ENCODE measurements around the gene DLGAP1. TPM values are rescaled to one million over a fixed set of nuclear protein-coding genes. Genes with fewer than 3 reads are reported as not detected.

DLGAP1 gene
- total and polyA plus RNA-seq, 2 of the 4 experiments (the other 2 are of a cell fraction), result under 0.01 to 0.09 TPM

DNA sequence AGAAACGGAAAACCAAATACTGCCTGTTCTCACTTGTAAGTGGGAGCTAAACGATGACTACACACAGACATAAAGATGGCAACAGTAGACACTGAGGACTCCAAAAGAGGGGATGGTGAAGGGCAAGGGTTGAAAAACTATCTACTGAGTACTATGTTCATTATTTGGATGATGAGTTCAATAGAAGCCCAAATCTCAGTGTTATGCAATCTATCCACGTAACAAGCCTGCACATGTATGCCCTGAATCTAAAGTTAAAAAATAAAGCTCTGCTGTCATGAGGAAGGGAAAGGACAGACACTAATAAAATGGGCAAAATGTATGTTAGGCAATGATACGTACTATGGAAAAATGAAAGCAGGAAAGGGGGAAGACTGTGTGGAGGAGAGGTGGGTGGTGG, 629.1 kb downstream of the DLGAP1 start:
- H4K8ac ChIP-seq (ENCODE audit: low read depth in 2 of 2, low read length in 2 of 2), result no peak overlapping the region
- H3K56ac ChIP-seq (ENCODE audit: extremely low read depth, insufficient read depth, low read length), result no peak overlapping the region
- ChIA-PET CTCF (no interaction called here), POLR2A (ENCODE audit: unreplicated experiment) (no interaction called here)
- no peak overlapping the region for H2BK20ac ChIP-seq (ENCODE audit: low read depth, low read length)
- H3K9me3 ChIP-seq (ENCODE audit: control insufficient read depth, insufficient read depth, low read length), result no peaks in the 10 kb centered on the region
- dilution Hi-C loops (cut with HindIII; ENCODE audit: low sequenced_read_pairs, unreplicated experiment) (no loop called here), in situ Hi-C loops (cut with MboI; ENCODE audit: low sequenced_read_pairs) (no loop called here), intact Hi-C loops (cut with micrococcal nuclease) (no loop called here)
- H3K18ac ChIP-seq (ENCODE audit: low read depth, low read length), result no peak overlapping the region
- TF ChIP-seq, protein P1, sequence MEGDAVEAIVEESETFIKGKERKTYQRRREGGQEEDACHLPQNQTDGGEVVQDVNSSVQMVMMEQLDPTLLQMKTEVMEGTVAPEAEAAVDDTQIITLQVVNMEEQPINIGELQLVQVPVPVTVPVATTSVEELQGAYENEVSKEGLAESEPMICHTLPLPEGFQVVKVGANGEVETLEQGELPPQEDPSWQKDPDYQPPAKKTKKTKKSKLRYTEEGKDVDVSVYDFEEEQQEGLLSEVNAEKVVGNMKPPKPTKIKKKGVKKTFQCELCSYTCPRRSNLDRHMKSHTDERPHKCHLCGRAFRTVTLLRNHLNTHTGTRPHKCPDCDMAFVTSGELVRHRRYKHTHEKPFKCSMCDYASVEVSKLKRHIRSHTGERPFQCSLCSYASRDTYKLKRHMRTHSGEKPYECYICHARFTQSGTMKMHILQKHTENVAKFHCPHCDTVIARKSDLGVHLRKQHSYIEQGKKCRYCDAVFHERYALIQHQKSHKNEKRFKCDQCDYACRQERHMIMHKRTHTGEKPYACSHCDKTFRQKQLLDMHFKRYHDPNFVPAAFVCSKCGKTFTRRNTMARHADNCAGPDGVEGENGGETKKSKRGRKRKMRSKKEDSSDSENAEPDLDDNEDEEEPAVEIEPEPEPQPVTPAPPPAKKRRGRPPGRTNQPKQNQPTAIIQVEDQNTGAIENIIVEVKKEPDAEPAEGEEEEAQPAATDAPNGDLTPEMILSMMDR (conservative IDR thresholded peaks at IDR 0.05; ENCODE audit: low read depth, low read length), result no peak
- no peak overlapping the region for H2BK120ac ChIP-seq (ENCODE audit: low read depth, low read length)
- H4K20me1 ChIP-seq (ENCODE audit: insufficient read depth, low read length), result no peaks in the 10 kb centered on the region
- peaks cover 6% of the 10 kb centered on the region for H3K4me1 ChIP-seq (ENCODE audit: control insufficient read depth, insufficient read depth, low read length)
- no peak overlapping the region for H2BK15ac ChIP-seq (ENCODE audit: low read depth, low read length)
- H4K91ac ChIP-seq (ENCODE audit: insufficient read depth, low read depth, low read length), result no peak overlapping the region
- H3K9ac ChIP-seq (ENCODE audit: low read depth, low read length), result no peak overlapping the region
- DNase-seq (no peak), ATAC-seq (ENCODE audit: low read depth) (no peak)
- no peak overlapping the region; the same call in 1 of the 2 replicates for H2AK5ac ChIP-seq (ENCODE audit: low read depth, low read length)
- H3K27ac ChIP-seq (ENCODE audit: insufficient read depth, low read length), result no peak overlapping the region
- H4K5ac ChIP-seq (ENCODE audit: low read depth, low read length), result no peak overlapping the region
- H3K4ac ChIP-seq (ENCODE audit: low read depth, low read length), result no peak overlapping the region
- no peaks in the 10 kb centered on the region; the same call in 1 of the 2 replicates for H3K27me3 ChIP-seq (ENCODE audit: control insufficient read depth, insufficient read depth, low read length)
- H2BK5ac ChIP-seq (ENCODE audit: low read depth, low read length, poor library complexity, severe bottlenecking), result no peak overlapping the region
- no peaks in the 10 kb centered on the region for H3K36me3 ChIP-seq (ENCODE audit: control insufficient read depth, insufficient read depth, low read length)
- no peaks in the 10 kb centered on the region; the same call in 1 of the 2 replicates for H3K9me1 ChIP-seq (ENCODE audit: insufficient read depth, low read length)
- H2AFZ ChIP-seq (replicated peaks; ENCODE audit: low read length, poor library complexity), result no peak overlapping the region
- no peak overlapping the region for H2AK9ac ChIP-seq (replicated peaks; ENCODE audit: low read depth, low read length, poor library complexity)
- H3K79me1 ChIP-seq (ENCODE audit: low read depth in 1 of 2, low read length in 2 of 2), result no peaks in the 10 kb centered on the region
- H3K4me3 ChIP-seq (ENCODE audit: insufficient read depth, low read depth, low read length), result no peak overlapping the region
- WGBS, 2 experiments (ENCODE audit: extremely low coverage in 2 of 2, insufficient read length in 1 of 2), result 100% methylated on average over 2 of the region's 4 CpGs; no CpG with 5 or more reads in 1 of the 2 experiments
- BruUV-seq (replicated peaks), result no TSS peak
- H3K4me2 ChIP-seq (ENCODE audit: low read depth, low read length), result no peak overlapping the region
- no peak overlapping the region for H3K14ac ChIP-seq (replicated peaks; ENCODE audit: low read depth, low read length)
- no peak overlapping the region for H3K23ac ChIP-seq (ENCODE audit: low read depth, low read length)
